ENCODE data around the gene DIO3.

Gene DIO3

GRCh38 chr14:101584055-101584859 is 23.0 kb downstream of the DIO3 start:
- H3K27ac ChIP-seq, result no peak overlapping the region
- no peak for TF ChIP-seq CTCF (IDR thresholded peaks at IDR 0.05)
- TF ChIP-seq ZFX (IDR thresholded peaks at IDR 0.05; ENCODE audit: borderline replicate concordance), result no peak

GRCh38 chr14:101585211-101585610 is 23.9 kb downstream of the DIO3 start:
- H3K27ac ChIP-seq, result no peak overlapping the region
- TF ChIP-seq CTCF (IDR thresholded peaks at IDR 0.05) (no peak), ZFX (IDR thresholded peaks at IDR 0.05; ENCODE audit: borderline replicate concordance) (no peak)

- TF ChIP-seq ZFX (IDR thresholded peaks at IDR 0.05; ENCODE audit: borderline replicate concordance), result no peak
- no peak for TF ChIP-seq CTCF (IDR thresholded peaks at IDR 0.05)
- H3K27ac ChIP-seq, result no peak overlapping the region
Measured at GRCh38 chr14:101586531-101587430, 25.5 kb downstream of the DIO3 start.

GRCh38 chr14:101587441-101587911 is 26.2 kb downstream of the DIO3 start:
- TF ChIP-seq ZFX (IDR thresholded peaks at IDR 0.05; ENCODE audit: borderline replicate concordance) (no peak), CTCF (IDR thresholded peaks at IDR 0.05) (no peak)
- no peak overlapping the region for H3K27ac ChIP-seq

- no peak for TF ChIP-seq ZFX (IDR thresholded peaks at IDR 0.05; ENCODE audit: borderline replicate concordance)
- no peak for TF ChIP-seq CTCF (IDR thresholded peaks at IDR 0.05)
- no peak overlapping the region for H3K27ac ChIP-seq
Measured at GRCh38 chr14:101588286-101588975, 27.1 kb downstream of the DIO3 start.

GRCh38 chr14:101588990-101589389 is 27.7 kb downstream of the DIO3 start:
- H3K27ac ChIP-seq, result no peak overlapping the region
- TF ChIP-seq ZFX (IDR thresholded peaks at IDR 0.05; ENCODE audit: borderline replicate concordance), result no peak
- TF ChIP-seq CTCF (IDR thresholded peaks at IDR 0.05), result no peak
